GM12801 (cell line): ENCODE results near the gene PPIC.

Source experiments
- TF ChIP-seq, protein P1 (sequence below): IDR thresholded peaks from one replicate; pipeline ENCODE4 v1.5.1; 2011; ENCODE audit warnings: control low read depth; ENCODE audit not compliant: insufficient read length; ENCODE audit errors: extremely low read depth

The PPIC gene

DNA sequence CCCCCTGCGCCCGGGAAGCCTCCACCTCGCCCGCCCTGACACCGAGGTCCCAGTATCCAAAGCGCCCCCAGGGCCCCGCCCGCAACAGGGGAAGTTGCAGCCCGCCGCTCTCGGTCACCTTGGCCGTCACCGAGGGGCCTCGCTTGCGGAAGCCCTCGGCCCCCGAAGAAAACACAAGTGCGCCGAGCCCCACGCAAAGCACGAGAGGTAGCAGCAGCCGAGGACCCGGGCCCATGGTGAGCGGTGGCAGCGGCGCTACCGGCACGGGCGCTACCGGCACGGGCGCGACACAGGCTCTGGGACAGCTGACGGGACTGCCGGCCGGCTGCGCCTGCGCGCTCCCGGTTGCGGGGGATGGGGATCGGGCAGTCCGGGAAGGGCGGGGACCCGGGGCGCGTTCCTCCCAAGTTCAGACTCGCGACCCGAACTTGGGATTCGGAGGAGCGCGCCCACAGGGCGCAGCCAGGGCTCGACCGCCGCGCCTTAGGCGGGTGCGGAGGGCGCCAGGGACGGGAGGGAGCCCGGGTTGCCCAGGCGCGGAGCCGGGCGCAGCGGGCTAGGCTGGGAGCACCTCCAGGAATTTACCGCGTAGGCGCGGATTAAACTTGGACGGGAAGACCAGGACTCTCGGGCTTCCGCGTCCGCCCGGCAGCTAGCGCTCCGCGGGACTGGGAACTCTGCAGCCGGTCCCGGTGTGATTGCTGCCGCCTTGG lies at the start of gene PPIC:
PPIC (minus strand) TSS at position 335 of the 713 bp plus-strand sequence; CDS start at position 235, 100 bp downstream.
- TF ChIP-seq, protein P1, sequence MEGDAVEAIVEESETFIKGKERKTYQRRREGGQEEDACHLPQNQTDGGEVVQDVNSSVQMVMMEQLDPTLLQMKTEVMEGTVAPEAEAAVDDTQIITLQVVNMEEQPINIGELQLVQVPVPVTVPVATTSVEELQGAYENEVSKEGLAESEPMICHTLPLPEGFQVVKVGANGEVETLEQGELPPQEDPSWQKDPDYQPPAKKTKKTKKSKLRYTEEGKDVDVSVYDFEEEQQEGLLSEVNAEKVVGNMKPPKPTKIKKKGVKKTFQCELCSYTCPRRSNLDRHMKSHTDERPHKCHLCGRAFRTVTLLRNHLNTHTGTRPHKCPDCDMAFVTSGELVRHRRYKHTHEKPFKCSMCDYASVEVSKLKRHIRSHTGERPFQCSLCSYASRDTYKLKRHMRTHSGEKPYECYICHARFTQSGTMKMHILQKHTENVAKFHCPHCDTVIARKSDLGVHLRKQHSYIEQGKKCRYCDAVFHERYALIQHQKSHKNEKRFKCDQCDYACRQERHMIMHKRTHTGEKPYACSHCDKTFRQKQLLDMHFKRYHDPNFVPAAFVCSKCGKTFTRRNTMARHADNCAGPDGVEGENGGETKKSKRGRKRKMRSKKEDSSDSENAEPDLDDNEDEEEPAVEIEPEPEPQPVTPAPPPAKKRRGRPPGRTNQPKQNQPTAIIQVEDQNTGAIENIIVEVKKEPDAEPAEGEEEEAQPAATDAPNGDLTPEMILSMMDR, result no peak

DNA sequence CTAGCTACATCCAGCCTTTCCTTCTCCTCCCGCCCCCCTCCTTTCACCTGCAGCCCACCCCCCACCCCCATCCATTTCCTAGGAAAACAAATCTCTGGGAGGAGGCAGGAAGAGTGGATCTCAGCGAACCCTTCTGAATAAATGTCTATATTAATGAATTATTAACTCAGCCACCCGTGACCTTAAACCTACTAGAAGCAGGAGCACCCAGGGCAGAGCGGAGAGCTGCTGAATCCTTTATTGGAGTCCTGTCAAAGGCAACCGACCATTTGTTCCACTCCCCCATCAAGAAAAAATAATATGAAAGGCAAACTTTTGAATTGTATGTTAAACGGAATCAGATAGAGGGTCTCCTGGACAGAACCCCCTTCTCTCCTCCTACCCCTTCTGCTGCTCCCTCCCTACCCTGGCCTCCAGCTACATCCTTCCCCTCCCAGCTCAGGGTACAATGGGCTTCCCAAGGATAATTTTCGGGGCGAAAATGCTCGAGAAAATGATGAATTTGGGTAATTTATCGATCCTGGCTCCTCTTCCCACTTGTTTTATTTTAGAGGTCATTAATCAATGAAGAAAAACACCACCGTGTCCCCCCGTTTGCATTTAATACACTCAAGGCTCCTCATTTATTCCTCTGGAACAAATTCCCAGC lies 49.2 kb upstream of the PPIC start:
- TF ChIP-seq, protein P1, result no peak

DNA sequence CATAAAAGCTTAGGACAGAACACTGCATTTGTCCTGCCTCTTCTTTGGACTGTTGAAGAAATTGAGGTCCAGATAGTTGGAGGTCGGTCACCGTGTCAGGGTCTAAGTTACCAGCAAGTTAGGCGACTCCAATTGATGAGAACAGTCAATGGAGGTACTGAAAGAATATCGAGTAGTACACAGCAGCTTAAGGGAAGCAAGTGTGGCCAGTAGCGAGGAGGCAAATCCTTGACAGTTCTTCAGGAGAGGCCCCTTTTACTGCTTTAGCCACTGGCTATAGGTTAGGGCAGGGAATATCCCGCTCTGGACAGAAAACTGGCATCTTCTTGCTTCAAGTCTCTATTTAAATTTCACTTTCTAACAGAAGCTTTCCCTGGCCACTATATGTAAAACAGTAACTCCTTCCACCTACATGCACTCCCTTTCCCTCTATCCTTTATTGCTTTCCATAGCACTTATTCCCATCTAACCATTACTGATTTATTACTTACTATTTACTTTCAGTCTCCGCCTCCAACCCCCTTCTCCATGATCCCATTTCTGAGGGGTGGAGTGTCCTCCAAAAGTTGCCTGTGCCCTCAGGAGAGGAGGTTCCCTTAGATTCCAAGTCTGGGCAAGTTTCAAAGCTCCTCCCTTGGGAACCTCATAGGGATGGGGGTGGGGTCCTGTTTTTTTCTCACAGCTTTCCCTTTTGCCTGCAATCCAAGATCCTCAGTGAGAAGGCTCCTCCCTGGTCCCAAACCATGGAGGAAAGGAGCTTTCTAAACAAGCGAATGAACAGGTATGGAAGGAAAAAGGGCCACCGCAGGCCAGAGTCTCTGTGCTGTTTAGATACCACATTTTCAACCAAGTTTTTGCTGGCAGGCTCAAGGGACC lies 48.4 kb upstream of the PPIC start:
- TF ChIP-seq, protein P1, result no peak

DNA sequence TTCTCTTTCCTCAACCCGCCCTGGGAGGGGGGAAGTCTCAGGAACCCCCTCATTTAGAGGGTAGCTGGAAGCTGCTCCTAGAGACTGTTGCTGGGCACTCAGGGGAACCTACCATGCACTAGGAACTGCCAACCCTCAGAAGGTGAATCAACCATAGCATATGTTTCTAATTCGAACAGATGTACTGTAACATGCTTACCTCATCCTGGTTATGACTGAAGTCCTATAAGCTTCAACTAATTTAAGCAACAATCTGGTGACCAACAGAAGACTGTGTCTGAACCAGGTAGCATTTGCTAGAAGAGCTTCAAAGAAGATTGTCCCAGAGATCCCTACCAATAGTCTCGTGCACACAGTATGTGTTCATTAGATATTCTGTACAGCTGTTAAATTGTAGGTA lies 46.8 kb upstream of the PPIC start:
- TF ChIP-seq, protein P1, result no peak

DNA sequence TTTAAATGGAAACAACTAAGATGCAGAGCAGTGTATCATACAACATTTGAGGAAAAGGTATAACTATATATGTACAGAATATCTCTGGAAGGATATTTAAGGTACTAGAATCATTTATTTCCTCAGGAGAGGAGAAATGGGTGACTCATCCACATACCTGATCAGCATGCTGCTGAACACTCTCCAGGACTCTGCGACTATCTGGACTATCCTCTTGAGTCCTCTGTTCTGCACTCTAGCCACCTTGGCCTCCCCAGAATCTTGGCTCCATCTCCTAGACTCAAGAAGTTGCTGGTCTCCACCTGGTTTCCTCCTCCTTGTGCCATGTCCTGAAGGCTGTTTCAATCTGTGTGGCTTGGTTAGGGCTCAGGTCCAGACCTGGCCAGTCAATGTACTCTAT lies 43.7 kb upstream of the PPIC start:
- TF ChIP-seq, protein P1, result no peak

DNA sequence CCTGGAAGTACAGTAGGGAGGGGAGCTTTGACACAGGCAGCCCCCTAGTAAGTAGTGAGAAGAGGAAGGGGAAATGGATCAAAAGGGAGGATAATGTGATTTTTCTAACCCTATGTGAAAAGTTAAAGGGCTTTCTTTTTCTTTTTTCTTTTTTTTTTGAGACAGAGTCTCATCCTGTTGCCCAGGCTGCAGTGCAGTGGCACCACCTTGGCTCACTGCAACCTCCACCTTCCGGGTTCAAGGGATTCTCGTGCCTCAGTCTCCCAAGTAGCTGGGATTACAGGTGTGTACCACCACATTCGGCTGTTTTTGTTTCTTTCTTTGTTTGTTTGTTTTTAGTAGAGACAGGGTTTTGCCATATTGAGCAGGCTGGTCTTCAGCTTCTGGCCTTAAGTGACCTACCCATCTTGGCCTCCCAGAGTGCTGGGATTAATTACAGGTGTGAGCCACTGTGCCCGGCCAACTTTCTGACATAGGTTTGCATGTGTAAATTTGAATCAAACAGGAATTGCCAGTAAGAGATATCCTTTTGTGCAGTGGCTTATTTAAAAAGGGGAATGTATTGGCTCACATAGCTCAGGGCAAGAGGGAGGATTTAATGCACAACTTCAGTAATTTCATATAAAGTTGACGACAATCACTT lies 39.1 kb upstream of the PPIC start:
- TF ChIP-seq, protein P1, result no peak
